COLO668 (cell line): ENCODE data around the gene LSM5.

ENCODE experiments used
- DNase-seq: peaks from one replicate; lab custom pipeline; 2025; ENCODE audit not compliant: unreplicated experiment; lab: John Stamatoyannopoulos, UW

The LSM5 gene

DNA sequence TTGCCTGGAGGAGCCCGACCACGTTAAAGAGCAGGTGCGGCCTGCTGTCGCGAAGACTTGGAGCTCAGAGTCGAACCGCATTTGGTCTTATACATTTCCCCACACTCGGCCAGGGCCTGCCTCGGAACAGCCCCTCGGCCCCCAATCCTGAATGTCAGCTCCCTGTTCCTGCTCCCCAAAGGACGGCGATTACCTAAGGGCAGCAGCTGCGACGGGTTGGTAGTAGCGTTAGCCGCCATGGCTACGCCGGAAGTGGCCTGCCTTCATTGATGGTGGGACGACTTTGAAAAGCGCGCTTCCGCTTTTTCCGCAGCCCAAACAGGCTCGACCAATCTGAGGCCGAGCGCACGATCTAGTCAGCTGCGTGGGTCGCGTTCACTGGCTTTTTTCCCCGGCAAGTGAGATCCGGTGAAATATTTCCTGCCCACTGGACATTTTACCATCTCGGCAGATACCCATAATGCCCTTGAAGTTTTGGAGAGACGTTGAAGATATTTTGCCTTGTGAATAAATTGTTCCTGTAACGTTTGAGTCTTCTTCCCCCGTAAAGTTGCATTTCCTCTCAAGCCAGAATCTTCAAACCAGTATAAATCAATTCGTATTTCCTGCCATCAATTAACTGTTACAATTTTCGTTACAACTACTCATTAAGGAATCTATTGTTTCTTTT, at the start of gene LSM5:
Gene LSM5 (minus strand): TSS at position 254 of the 670 bp plus-strand sequence. CDS start 15 bp downstream, at position 239.
- DNase-seq, result peak; percentile 97

DNA sequence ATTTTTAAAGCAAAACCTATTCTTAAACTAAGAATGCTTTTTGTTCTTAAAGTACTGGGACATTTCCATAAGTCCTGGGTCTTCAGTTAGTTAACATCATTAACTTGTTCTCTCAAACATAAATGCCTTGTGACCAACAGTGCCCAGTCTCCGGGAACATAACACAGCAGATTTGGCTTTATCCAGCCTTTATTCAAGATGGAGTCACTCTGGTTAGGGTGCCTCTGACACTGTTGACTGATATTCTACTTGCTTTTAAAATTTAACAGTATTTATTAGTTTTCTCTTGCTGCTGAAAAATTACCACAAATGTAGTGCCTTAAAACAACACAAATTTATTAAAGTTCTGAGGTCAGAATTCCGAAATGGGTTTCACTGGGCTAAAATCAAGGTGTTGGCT, 49.2 kb upstream of the LSM5 start:
- no peak for DNase-seq

DNA sequence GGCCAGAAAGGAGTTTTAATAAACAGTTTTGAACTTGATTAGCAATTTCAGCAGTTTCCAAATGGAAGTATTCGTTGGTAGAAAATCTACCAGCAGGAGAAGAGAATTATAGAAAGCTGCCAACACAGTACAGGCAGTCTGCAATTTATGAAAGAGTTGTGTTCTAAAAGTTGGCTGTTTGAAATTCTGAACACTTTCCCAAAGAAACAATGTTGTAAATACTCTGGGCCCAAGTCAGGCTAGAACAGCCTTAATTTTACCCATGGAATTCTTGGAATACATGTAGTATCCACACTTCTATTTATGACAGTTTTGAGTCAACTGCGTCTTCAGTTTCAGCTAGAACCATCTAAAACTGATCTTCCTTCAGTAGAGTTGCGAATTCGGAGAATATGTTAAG, 47.6 kb upstream of the LSM5 start:
- DNase-seq, result no peak

DNA sequence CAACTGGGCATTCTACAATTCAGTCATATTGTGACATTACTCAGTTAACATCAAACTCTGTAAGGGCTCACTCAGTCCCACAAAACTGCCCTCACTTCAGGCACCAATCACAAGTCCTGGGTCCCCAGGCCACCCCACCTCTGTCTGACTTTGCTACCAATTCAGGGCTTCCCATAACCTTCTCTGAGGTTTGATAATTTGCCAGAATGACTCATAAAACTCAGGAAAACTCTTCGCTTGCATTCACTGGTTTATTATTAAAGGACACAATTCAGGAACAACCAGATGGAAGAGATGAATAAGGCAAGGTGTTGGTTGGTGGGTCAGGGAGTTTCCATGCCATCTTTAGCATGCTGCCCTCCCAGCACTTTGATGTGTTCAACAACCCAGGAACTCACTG, 46.4 kb upstream of the LSM5 start:
- no peak for DNase-seq

DNA sequence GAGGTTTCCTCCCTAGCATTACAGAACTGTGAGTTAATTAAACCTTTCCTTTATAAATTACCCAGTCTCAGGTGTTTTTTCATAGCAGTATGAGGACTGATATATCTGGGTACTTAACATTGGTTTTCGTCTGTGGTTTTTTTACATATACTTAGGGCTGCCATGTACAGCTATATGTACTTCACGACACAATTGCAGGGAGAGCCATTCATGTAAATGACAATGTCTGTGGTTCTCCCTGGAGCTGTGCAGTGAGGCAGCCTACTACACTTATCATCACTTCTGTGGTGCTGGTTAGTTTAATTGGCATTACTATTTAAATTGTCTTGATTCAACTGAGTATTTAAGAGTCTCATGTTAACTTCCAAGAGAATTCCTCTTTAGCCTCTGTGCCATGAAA, 45.8 kb upstream of the LSM5 start:
- DNase-seq, result no peak

DNA sequence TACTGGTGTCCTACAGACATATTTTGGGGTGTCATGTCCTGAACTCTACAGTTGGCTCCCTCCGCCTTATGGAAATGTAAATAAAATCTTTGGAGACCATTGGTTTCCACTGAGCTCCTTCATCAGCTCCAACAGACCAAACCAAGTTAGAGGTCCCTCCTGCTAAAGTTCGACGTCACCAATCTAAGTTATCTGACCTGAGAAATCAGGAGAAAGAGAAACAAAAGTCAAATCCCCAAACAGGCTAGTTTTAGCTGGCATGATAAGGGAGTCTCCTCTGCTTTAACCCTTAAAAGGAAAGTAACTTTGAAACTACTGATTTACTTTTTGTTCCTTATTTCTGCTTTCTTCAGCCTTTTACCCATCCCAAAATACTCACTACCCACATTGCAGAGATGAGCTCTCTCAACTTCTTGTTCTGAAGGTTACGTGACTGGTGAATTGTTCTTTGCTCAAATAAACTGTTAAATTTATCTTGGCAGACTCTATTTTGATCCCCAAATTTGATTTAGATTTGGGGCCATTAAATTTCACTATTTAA, 45.1 kb upstream of the LSM5 start:
- DNase-seq, result no peak

DNA sequence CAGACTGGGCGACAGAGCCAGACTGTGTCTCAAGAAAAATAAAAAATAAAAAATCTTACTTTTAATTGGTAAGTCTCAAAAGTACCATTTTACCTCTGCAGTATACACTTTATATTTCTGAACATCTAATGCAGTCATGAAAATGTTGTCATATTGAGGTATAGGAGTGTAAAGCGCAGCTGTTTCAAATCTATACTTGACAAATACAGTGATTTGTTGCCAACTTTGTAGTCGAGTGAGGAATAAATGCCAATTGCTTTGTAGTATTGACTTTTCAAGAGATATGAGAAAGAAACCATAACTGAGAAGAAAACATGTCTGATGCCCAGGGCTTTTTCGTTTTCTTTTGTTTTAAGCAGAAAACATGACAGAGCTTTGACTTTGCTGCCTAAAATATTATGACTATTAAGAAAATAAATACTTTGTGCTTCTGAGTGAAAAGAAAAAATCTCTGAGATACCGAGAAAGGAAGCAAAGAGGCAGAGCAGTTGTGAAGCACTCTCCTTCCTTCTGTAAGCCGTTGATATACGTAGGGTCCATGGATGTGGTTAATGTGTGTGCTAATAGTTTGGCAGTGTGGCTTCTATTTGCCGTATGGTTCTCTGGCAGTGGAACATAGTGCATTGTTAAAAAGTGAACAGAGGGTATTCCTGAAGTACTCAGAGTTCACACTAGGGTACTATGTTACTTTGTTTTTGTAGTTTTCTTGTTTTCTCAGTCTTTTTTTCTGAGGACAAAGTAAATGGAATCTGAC, 43.3 kb upstream of the LSM5 start:
- DNase-seq, result no peak

DNA sequence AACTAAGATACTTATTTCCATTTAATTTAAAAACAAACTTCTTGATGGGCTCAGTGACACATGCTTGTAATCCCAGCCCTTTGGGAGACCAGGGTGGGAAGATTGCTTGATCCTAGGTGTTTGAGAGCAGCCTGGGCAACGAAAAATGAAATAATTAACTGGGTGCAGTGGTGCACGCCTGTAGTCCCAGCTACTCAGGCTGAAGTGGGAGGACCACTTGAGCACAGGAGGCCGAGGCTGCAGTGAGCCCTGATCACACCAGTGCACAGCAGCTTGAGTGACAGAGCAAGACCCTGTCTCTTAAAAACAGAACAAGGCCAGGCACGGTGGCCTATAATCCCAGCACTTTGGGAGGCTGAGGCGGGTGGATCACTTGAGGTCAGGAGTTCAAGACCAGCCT, 42.5 kb upstream of the LSM5 start:
- DNase-seq, result no peak

DNA sequence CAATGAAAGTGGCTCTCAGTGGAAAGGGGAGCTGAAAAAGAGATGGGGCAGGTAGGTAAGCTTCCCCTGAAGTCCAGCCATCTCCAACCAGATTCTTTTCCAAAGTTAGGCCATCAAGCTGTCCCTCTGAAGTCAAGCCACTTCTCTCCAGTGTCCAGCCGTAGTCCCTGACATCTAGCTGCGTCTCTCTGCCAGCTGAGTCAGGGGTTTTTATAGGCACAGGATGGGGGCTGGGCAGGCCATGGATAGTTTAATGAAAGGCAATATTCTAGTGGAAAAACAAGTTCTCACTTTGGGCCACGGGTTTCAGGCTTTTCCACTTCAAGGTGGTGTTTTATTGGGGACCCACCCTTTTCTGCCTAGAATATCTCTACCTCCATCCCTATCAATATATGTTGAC, 41.9 kb upstream of the LSM5 start:
- no peak for DNase-seq

DNA sequence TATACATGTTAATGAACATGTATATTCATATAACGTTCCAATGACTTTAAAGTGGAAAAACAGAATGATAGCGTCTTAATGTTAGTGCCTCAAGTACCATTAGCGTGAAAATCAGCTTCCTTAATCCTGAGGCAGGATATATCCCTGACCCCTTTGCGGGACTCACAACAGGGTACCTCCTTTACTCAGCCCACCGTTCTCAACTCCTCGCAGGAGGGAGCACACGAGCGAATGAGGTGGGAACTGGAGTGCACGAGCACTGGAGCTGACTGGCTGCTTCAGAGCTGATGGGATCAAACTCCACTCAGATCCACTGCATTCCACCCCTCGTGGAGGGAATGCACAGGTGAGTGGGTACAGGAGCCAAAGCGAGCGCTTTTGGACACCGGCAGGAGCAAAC, 41.2 kb upstream of the LSM5 start:
- DNase-seq, result no peak

DNA sequence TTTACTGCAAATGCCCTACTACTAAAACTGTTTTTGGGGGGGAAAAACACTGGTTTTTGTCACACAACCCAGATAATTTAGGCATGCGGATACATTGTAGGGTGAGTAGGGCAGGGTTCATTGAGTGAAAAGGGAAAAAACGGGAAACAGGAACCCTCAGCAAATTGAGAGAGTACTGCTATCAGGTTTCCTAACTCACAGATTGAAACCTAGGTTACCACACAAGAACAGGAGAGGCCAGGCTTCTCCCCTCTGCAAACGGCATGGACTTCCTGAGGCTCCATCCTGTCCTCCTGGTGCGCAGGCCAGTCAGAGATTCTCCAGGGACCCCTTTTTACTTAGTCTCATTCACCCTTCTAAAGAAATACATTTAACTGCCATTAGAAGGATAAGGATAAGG, 35.7 kb upstream of the LSM5 start:
- DNase-seq, result no peak

DNA sequence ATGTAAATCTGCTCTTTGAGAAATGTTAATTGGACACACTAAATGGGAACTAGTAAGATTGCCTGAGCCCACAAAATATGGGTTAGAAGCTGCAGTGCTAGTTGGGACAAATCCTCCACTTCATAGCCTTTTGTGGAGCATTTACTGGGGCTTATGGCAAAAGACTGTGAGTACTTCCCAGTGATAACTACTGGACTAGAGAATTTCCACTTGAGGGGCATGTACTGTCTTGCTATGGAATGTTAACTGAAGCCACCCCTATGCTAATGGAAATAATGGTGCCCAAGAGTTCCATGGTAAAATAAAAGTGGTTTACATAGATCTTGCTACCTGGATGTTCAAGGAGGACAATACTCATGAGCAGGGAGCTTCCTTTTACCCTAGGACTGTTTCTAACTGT, 34.5 kb upstream of the LSM5 start:
- DNase-seq, result no peak

DNA sequence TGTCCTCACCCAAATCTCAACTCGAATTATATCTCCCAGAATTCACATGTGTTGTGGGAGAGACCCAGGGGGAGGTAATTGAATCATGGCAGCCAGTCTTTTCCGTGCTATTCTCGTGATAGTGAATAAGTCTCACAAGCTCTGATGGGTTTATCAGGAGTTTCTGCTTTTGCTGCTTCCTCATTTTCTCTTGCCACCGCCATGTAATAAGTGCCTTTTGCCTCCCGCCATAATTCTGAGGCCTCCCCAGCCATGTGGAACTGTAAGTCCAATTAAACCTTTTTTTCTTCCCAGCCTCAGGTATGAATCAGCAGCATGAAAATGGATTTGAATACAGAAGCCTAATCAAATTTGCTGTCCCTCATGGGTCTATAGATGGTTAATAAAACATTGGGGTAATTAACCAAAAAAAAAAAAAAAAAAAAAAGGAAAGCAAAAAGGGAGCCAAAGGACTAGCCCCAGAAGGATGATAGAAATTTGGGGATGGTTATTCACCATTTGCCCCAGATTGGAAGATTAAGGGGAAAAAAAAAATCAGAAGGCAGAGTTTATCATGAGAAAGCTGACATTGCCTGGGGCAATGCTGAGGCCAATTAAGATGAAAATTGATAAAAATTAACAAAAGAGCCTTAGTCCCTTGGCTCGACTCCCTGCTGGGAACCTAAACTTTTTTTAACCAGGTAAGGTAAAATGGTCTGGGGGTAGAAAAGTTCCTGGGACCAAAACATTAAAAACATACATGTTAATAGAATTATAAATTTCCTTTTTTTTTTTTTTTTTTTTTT, 32.8 kb upstream of the LSM5 start:
- DNase-seq, result no peak

DNA sequence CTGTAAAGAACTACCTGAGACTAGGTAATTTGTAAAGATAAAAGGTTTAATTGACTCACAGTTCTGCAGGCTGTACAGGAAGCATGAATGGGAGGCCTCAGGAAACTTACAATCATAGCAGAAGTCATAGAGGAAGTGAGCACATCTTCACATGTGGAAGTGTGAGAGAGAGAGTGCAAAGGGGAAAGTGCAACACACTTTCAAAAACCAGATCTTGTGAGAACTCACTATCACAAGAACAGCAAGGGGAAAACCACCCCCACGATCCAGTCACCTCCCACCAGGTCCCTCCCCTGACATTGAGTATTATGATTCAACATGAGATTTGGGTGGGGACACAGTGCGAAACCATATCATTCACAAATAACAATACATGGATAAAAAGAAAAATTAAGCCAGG, 29.6 kb upstream of the LSM5 start:
- DNase-seq, result no peak

DNA sequence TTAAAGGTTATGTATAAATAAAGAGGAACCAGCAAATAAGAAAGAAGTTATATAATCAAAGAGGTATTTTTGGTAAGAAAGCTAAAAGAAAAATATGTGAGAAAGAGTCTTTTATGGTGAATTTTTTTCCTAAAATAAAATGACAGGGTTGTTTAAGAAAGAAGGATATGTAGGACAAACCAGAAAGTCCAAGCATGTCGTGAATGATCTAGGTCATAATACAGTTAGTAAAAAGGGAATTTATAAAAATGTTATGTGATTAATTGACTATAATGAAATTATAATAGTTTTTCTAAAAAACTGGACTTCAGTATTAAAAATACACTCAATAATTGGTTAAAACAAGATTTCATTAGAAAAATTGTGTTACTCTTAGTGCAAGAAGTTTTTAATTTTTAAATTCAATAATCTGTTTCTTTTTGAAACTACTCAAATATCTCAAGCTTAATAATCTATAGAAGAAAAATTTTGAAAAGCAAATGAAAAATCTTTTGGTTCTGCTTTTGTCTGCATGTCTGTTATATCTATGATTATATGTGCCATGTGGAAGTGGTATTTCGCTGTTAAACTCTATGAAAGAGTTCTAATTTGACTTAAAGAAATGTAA, 28.5 kb upstream of the LSM5 start:
- no peak for DNase-seq

DNA sequence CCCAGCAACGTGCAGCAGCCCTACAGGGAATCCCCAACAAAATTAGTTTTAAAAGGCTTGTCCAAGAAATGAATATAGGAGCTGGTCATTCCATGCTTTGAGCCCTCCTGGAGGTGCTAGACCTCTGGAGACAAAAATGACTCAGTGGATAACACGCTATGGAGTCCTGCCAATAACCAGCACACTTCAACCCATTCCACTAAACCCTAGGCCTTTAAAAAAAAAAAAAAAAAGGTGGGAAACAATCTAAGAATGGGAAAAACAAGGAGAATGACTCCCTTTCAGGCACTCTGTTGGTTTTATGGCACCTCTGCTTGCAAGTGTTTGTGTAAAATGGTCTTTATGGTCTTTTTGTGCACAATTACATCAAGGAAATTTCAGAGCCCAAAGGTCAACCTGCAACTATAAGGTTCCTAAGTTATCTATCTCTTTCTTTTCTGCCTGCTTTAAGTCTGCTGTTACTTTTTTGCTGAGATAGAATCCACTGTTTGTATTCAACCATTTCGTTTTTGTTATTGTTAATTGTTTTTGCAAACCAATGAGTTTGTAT, 26.4 kb upstream of the LSM5 start:
- no peak for DNase-seq

DNA sequence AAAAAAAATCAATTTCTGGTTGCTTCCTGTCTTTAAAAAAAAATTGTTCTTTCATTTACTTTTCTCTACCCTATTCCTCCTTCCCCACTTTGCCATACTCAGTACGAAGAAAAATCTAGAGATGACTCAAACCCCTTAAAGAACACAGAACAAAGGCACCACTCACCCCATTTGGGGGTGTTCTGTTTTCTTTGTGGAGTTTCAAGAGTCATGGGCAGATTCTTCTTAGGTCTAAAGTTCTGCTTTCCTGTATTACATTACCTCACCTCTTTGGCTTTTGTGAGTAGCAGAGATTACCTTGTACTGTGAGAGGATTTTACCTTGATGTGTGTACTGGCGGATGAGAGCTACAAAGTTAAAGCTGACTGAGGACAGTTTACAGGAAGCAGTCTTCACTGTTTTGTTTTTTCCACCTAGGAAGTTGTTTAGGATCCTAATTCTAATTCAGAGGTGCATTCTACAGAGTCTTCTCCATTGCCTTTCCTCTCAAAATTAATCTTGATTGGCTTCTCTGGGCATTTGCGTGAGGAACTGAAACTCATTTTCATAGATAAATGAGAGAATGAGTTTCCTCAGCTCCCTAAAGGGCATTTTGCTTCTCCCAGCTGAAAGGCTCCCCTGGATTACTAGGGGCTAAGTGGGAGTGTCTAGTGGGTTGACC, 25.8 kb upstream of the LSM5 start:
- DNase-seq, result no peak

DNA sequence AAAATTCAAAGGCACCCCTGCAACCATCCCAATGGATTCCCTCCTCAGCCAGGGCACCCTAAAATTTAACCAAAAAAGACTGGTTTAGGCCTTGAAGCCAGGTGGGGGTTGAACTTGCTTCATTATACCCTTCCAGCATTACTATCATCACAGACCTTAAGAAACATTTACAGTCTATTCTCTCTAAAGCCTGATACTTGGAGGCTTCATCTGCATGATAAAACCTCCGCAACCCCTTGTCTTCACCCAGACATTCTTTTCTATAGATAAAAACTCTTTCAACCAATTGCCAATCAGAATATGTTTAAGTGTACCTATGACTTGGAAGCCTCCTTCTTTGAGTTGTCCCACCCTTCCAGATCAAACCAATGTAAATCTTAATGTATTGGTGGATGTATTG, 23.0 kb upstream of the LSM5 start:
- no peak for DNase-seq

DNA sequence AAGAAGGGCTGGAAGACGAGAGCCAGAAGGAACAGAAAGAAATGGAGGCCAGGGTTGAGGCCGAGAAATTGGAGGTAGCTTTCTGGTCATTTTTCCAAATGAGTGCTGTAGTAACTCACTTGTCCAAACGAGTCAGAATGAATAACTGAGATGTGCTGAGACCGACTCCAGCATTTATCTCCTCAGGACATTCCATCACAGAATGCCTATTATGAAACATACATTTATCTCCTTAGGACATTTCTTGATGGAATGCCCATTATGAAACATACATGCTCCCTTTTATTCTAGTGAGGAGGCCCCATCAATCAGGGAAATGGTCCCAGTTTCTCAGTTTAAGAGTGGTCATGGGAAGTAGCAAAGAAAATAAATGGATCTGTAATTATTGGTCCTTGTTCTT, 21.6 kb upstream of the LSM5 start:
- no peak for DNase-seq

DNA sequence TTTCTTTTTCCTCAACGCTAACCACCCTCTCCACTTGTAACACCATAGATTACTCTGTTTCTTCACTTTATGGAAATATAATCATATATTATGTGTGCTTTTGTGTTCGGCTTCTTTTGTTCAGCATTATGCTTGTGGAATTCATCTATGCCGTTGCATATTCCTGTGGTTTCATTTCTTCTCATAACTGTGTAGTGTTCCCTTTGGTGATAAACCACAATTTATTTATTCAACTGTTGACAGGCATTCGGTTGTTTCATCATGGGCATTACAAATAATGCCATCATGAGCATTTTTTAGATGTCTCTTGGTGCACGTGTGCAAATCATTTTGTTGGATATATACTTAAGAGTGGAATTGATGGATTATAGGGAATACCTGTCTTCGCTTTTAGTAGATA, 17.2 kb upstream of the LSM5 start:
- no peak for DNase-seq
